Caco-2 (cell line): ENCODE data around the gene UBE2E2. TPM values are rescaled to one million over a fixed set of nuclear protein-coding genes. Genes with fewer than 3 reads are reported as not detected.

Experiments used
- BruUV-seq: library from RNA; stranded (reverse); fragments of 400-500 nt; replicated peaks from 2 replicates; lab custom pipeline; 2021; lab: Mats Ljungman, UMichigan
- CTCF ChIA-PET: fragments of 300-600 bp; sonication (Branson Sonifier 250); formaldehyde crosslinking; loops from one replicate; lab custom pipeline; 2022; ENCODE audit warnings: antibody characterized with exemption; lab: Charles Lee
- POLR2A ChIA-PET: fragments of 300-600 bp; sonication (Branson Sonifier 250); formaldehyde crosslinking; loops from one replicate; lab custom pipeline; 2022; ENCODE audit warnings: antibody characterized with exemption; lab: Charles Lee
- DNase-seq, 2 experiments: peaks; one replicate each; pipeline versions ENCODE4 v3.0.0 to v3.0.0-alpha.2; 2020 to 2022
- H3K27me3 ChIP-seq: replicated peaks from 2 replicates; pipeline ENCODE4 v1.6.0; 2011; ENCODE audit warnings: low read length; ENCODE audit not compliant: control insufficient read depth, insufficient read depth
- H3K36me3 ChIP-seq: 2 replicates; pipeline ENCODE4 v1.5.1; 2011; ENCODE audit warnings: low read length; ENCODE audit not compliant: control insufficient read depth, insufficient read depth
- H3K4me1 ChIP-seq: fragments of 250-450 bp; sonication (Bioruptor Pico); 2 replicates; pipeline ENCODE4 v1.5.1; 2020; ENCODE audit warnings: mild to moderate bottlenecking
- H3K4me3 ChIP-seq: 2 replicates; pipeline ENCODE4 v1.5.1; 2011; ENCODE audit warnings: low read depth, mild to moderate bottlenecking, control low read depth, low read length
- H3K9me3 ChIP-seq: fragments of 250-450 bp; sonication (Bioruptor Pico); 2 replicates; pipeline ENCODE4 v1.5.1; 2020; ENCODE audit warnings: mild to moderate bottlenecking, moderate library complexity
- H3K27ac Mint-ChIP-seq: one replicate; pipeline ENCODE4 v1.8.0; 2022; ENCODE audit warnings: mixed read lengths; ENCODE audit not compliant: unreplicated experiment
- H3K27me3 Mint-ChIP-seq: one replicate; pipeline ENCODE4 v1.8.0; 2022; ENCODE audit warnings: mixed read lengths; ENCODE audit not compliant: insufficient read depth, unreplicated experiment
- H3K36me3 Mint-ChIP-seq: one replicate; pipeline ENCODE4 v1.8.0; 2022; ENCODE audit warnings: mild to moderate bottlenecking, mixed read lengths; ENCODE audit not compliant: insufficient read depth, unreplicated experiment
- H3K4me1 Mint-ChIP-seq: one replicate; pipeline ENCODE4 v1.8.0; 2022; ENCODE audit warnings: low read depth, mixed read lengths; ENCODE audit not compliant: unreplicated experiment
- H3K4me3 Mint-ChIP-seq: one replicate; pipeline ENCODE4 v1.8.0; 2022; ENCODE audit warnings: mild to moderate bottlenecking, moderate library complexity, mixed read lengths; ENCODE audit not compliant: unreplicated experiment
- H3K9me3 Mint-ChIP-seq: one replicate; pipeline ENCODE4 v1.8.0; 2022; ENCODE audit warnings: mixed read lengths; ENCODE audit not compliant: unreplicated experiment
- CTCF ChIP-seq, 2 experiments: fragments of 200-600 bp in 1 of 2; IDR thresholded peaks; 1 replicate in 1 of 2; 2 replicates in 1 of 2; pipeline versions ENCODE4 v1.5.1 to v1.8.0; 2011 to 2022; ENCODE audit warnings: antibody characterized with exemption in 1 of 2, control low read depth in 1 of 2, inconsistent platforms in 1 of 2, low read depth in 1 of 2, low read length in 1 of 2, mild to moderate bottlenecking in 1 of 2, moderate library complexity in 1 of 2; ENCODE audit not compliant: insufficient read depth in 1 of 2, severe bottlenecking in 1 of 2, unreplicated experiment in 1 of 2
- intact Hi-C: fragments of 100-400 bp; cut with micrococcal nuclease; formaldehyde crosslinking; loops from one replicate; pipeline ENCODE4 v1.10.0; 2022; ENCODE audit not compliant: unreplicated experiment
- total RNA-seq: library from RNA; stranded (reverse); gene quantifications from 2 replicates; pipeline ENCODE4 v1.2.3, GENCODE V29; 2022

The UBE2E2 gene
- total RNA-seq, 1 experiment from 2014 or later: 83.8 TPM

GRCh38 chr3:23192816-23193215 is 10.3 kb upstream of the UBE2E2 start:
- BruUV-seq: no TSS peak
- Histone ChIP-seq H3K36me3 (no peaks in the 10 kb centered on the region), H3K27me3 (no peaks in the 10 kb centered on the region), H3K4me3 (no peak overlapping the region), H3K9me3 (no peaks in the 10 kb centered on the region), H3K4me1 (peaks cover 7% of the 10 kb centered on the region)
- ChIA-PET CTCF (no interaction called here), POLR2A (no interaction called here)
- no peaks in the 10 kb centered on the region for H3K36me3 Mint-ChIP-seq
- intact Hi-C loops: no loop called here
- no peaks in the 10 kb centered on the region for H3K27me3 Mint-ChIP-seq
- H3K27ac Mint-ChIP-seq: no peak overlapping the region
- DNase-seq: no peak
- H3K4me1 Mint-ChIP-seq: peaks cover 19% of the 10 kb centered on the region
- H3K4me3 Mint-ChIP-seq: no peak overlapping the region
- no peaks in the 10 kb centered on the region for H3K9me3 Mint-ChIP-seq
- TF ChIP-seq CTCF (IDR thresholded peaks at IDR 0.05; ENCODE audit: insufficient read depth in 1 of 2, low read depth in 1 of 2, low read length in 1 of 2, severe bottlenecking in 1 of 2, unreplicated experiment in 1 of 2): no peak

- Histone ChIP-seq H3K9me3 (no peaks in the 10 kb centered on the region), H3K27me3 (no peaks in the 10 kb centered on the region), H3K36me3 (no peaks in the 10 kb centered on the region), H3K4me3 (no peak overlapping the region), H3K4me1 (peaks cover 2% of the 10 kb centered on the region)
- intact Hi-C loops: no loop called here
- Mint-ChIP-seq H3K9me3 (no peaks in the 10 kb centered on the region), H3K36me3 (no peaks in the 10 kb centered on the region), H3K4me3 (no peak overlapping the region), H3K4me1 (peaks cover 14% of the 10 kb centered on the region), H3K27me3 (no peaks in the 10 kb centered on the region), H3K27ac (no peak overlapping the region)
- ChIA-PET CTCF (no interaction called here), POLR2A (no interaction called here)
- DNase-seq: no peak
- TF ChIP-seq CTCF (IDR thresholded peaks at IDR 0.05; ENCODE audit: insufficient read depth in 1 of 2, low read depth in 1 of 2, low read length in 1 of 2, severe bottlenecking in 1 of 2, unreplicated experiment in 1 of 2): no peak
- no TSS peak for BruUV-seq
These were observed 9.3 kb upstream of the UBE2E2 start for GRCh38 chr3:23193831-23194230.

GRCh38 chr3:23198801-23199200 is 4.3 kb upstream of the UBE2E2 start:
- CTCF ChIA-PET: no interaction called here
- intact Hi-C loops: no loop called here
- Histone ChIP-seq H3K4me3 (no peak overlapping the region), H3K36me3 (no peaks in the 10 kb centered on the region), H3K27me3 (no peaks in the 10 kb centered on the region), H3K4me1 (peaks cover 11% of the 10 kb centered on the region), H3K9me3 (no peaks in the 10 kb centered on the region)
- Mint-ChIP-seq H3K4me1 (peaks cover 8% of the 10 kb centered on the region), H3K9me3 (no peaks in the 10 kb centered on the region), H3K36me3 (peaks cover 10% of the 10 kb centered on the region), H3K27me3 (no peaks in the 10 kb centered on the region), H3K4me3 (no peak overlapping the region), H3K27ac (no peak overlapping the region)
- DNase-seq: no peak
- POLR2A ChIA-PET: no interaction called here
- TF ChIP-seq CTCF (IDR thresholded peaks at IDR 0.05; ENCODE audit: insufficient read depth in 1 of 2, low read depth in 1 of 2, low read length in 1 of 2, severe bottlenecking in 1 of 2, unreplicated experiment in 1 of 2): no peak
- no TSS peak for BruUV-seq
